HG03135 (cell line): ENCODE data around the gene A4GALT.
A peak's percentile ranks its signal among the peaks of the same experiment; 100 is the strongest.
"Not testable (repeated sequence)": the region's sequence is repeated elsewhere in the genome, so short reads cannot be mapped to it uniquely, and the experiment has no call there.

Experiments
- ATAC-seq: cut with Tn5 transposase; IDR thresholded peaks from one replicate; pipeline ENCODE4 v1.9.1; 2021; ENCODE audit warnings: mild to moderate bottlenecking, moderate library complexity; ENCODE audit not compliant: unreplicated experiment

Gene A4GALT

GRCh38 chr22:42684462-42685195, 36.0 kb downstream of the A4GALT start:
- no peak for ATAC-seq

DNA sequence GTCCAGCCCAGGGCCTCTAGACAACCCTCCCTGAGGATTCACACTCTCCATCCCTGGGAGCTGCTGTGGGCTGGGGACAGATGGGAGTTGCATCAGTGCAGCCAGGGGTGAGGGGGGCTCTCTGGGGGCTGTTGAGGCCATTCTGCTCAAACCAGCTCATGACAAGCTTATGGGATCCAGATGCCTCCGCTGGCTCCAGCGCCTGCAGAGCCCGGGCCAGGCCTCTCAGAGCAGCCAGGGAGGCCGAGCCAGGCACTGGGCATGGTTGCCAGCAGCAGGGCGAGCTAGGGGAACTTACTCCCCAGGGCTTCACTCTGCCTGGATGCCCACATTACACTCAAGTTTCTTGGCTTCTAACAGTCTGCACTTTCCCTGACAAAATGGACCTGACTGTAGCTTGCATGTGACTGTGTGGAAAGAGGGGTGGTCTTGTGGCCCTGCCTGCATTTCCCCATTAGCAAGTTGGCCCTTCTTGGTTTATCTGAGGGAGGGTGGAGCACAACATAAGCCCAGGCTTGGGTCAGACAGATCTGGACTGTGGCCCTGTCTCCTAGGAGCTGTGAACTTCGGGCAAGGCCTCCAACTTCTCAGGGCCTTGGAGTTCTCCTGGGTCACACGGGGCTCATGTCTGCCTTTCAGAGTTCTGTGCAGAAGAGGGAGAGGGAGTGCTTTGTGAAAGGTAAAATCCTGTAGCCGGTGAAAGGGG, 36.9 kb downstream of the A4GALT start:
- no peak for ATAC-seq

GRCh38 chr22:42682113-42682851, 38.4 kb downstream of the A4GALT start:
- ATAC-seq: no peak

- ATAC-seq: no peak
Observed at GRCh38 chr22:42680648-42681047, 40.0 kb downstream of the A4GALT start.

- no peak for ATAC-seq
Observed at GRCh38 chr22:42679691-42680090, 41.0 kb downstream of the A4GALT start.

DNA sequence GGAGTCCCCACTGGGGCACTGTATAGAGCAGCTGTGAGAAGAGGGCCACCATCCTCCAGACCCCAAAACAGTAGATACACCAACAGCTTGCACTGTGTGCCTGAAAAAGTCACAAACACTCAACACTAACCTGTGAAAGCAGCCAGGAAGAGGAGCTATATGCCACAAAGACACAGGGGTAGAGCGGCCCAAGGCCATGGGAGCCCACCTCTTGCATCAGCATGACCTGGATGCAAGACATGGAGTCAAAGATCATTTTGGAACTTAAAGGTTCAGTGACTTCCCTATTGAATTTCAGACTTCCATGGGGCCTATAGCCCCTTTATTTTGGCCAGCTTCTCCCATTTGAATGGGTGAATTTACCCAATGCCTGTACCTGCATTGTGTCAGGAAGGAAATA, 41.8 kb downstream of the A4GALT start:
- no peak for ATAC-seq

DNA sequence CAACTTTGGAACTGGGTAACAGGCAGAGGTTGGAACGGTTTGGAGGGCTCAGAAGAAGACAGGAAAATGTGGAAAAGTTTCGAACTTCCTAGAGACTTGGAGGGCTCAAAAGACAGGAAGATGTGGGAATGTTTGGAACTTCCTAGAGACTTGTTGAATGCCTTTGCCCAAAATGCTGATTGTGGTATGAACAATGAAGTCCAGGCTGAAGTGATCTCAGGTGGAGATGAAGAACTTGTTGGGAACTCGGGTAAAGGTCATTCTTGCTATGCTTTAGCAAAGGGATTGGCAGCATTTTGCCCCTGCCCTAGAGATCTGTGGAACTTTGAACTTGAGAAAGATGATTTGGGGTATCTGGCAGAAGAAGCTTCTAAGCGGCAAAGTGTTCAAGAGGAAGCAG, 42.7 kb downstream of the A4GALT start:
- ATAC-seq: not testable (repeated sequence)

- ATAC-seq: no peak
Observed at GRCh38 chr22:42676059-42676607, 44.5 kb downstream of the A4GALT start.

DNA sequence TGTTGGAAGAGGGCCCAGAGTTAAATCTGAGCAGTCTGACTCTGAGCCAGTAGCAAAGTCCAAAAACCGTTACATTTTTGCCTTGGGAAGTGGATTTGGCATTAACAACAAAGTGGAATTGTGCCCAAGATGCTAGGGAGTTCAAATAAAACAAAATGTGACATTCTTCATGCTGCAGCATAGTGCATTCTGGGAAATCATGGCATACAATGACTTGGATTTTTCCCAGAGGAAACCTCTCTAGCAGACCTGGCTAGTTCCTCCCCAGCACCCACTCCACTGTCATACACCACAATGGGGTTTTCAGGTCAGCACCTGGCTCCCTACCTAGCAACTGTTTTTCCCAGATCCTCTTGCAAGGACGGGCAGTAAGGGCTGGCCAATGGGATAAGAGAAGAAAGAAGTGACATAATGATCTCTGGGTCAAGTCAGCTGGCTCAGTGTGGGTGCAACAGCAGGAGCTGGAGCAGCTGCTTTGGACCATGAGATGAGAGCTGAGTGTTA, 46.7 kb downstream of the A4GALT start:
- ATAC-seq: no peak

DNA sequence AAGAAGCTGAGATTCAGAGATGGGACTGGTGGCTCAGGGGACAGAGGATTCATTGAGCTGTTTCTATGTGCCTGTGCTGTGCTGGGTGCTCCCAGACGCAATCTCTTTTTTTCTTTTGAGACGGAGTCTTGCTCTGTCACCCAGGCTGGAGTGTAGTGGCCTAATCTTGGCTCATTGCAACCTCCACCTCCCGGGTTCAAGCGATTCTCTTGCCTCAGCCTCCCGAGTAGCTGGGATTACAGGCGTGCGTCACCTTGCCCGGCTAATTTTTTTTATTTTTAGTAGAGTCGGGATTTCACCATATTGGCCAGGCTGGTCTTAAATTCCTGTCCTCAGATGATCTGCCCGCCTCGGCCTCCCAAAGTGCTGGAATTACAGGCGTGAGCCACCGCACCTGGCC, 47.6 kb downstream of the A4GALT start:
- ATAC-seq: not testable (repeated sequence)

DNA sequence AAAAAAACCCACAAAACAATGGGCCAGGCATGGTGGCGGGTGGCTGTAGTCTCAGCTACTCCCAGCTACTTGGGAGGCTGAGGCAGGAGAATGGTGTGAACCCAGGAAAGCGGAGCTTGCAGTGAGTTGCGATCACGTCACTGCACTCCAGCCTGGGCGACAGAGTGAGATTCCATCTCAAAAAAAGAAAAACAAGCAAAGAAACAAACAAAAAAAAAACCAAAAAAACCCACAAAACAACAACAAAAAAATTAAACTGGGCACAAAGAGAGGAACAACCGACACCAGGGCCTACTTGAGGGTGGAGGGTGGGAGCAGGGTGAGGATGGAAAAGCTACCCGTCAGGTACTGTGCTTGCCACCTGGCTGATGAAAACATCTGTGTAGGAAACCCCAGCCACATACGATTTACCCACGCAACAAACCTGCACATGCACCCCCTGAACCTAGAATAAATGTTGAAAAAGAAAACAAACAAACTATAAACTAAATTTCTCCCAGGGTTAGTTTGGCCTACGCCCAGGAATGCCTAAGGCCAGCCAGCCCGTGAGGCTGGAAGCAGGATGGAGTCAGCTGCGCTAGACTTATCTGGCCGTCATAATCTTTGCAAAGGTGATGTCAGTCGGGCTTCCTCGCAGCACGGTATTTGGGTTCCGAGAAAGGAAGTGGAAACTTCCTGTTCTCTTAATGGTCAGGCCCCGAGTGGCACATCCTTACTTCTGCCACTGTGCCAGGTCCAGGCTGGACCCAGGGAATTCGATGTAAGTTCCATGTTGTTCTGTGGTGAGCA, 49.6 kb downstream of the A4GALT start:
- no peak for ATAC-seq

DNA sequence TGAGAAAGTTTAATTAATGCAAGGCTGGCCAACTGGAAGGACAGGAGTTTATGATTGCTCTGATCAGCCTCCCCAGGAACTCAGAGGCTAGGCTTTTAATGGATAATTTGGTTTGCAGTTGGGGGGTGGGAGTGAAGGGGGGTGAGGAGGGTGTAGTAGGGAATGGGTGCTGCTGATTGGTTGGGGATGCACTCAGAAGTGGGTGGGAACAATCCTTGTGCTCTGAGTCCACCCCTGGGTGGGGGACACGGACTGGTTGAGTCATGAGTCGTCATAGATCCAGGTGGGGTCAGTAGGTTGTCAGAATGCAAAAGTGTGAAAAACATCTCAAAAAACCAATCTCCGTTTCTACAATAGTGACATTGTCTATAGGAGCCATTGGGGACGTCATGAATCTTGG, 50.6 kb downstream of the A4GALT start:
- no peak for ATAC-seq

GRCh38 chr22:42666393-42666792, 54.3 kb downstream of the A4GALT start:
- ATAC-seq: not testable (repeated sequence)

- ATAC-seq: no peak
Observed at GRCh38 chr22:42664976-42665831, 55.5 kb downstream of the A4GALT start.

DNA sequence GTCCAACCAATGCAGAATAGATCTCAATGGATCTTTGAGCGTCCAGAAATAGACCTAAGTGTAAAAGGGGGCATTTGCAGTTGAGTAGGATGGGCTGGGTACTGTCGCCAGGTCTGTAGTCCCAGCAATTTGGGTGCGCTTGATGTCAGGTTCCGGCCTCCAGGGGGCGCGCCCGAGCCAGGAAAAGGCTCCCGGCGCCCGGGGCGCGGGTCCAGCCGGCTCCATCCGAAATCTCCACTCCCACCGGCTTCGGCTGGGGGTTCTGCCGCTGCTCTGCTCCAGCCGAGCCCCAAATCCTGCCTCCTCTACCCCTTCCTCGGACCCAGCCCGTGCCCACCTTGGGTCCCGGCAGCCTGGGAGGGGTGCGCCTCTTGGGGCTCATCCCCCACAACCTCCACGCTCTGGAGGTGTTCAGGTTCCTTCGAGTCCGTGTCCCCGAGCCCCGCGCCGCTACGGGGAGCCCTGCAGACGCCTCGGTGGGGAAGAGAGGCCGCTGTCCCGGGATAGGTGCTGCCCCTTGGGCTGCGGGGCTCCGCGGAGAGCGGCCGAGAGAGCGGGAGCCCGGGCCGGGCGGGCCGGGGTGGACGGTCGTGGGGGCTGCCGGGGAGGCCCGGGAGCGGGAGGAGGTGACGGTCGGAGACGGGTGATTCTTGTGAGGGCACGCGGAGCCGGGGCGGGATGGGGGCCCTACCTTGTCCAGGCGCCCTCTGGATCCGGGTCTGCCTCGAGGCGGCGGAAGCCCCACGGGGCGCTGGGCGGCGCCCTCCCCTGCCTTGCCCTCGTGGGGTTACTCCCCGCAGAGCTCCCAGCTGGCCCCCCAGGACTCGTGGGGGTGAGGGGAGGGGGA, 58.5 kb downstream of the A4GALT start:
- no peak for ATAC-seq

GRCh38 chr22:42656578-42656977, 64.1 kb downstream of the A4GALT start:
- ATAC-seq: no peak

DNA sequence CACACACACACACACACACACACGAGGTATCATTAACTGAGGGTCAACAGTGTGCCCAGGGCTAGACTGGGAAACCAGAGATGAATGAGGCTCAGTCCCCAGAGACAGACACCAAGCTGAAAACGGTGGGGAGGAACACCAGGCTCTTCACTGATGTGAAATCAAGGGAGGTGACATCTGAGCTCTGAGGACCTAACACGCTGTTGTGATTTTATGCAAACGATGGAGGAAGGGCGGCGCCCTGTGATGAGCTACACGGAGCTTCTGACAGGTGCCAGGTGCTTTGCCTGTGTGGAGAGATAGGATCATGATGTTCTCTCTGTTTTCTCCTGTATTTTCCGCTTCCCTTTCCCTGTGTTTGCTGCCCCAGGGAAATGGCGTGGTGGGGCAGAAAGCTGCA, 65.0 kb downstream of the A4GALT start:
- peak; percentile 56 for ATAC-seq

- no peak for ATAC-seq
Observed at GRCh38 chr22:42654436-42655073, 66.1 kb downstream of the A4GALT start.
